HG03280 (cell line): ENCODE results near the gene IFITM2.
"Not testable (repeated sequence)": the region's sequence is repeated elsewhere in the genome, so short reads cannot be mapped to it uniquely, and the experiment has no call there.

Experiments used
- ATAC-seq: cut with Tn5 transposase; IDR thresholded peaks from one replicate; pipeline ENCODE4 v1.9.1; 2021; ENCODE audit warnings: mild to moderate bottlenecking, moderate library complexity; ENCODE audit not compliant: unreplicated experiment

Gene IFITM2

DNA sequence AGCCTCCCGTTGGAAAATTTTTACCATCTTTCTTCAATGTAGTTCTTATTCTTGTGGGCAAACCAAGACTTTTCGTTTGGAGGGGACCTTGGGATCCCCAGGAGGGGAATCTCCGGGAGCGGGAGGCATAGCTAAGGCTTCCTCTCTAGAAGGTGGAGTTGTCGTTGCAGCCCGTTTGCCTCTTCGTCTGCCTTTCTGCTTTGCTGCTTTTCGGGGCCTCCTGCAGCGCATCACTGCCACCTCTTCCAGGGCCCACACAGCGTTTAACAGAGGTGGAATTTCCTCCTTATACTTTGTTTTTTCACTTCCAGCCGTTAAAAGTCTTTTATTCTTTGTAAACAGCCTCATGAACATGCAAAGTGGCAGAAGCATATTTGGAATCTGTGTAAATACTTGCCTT is 16.5 kb downstream of the IFITM2 start:
- ATAC-seq: no peak

DNA sequence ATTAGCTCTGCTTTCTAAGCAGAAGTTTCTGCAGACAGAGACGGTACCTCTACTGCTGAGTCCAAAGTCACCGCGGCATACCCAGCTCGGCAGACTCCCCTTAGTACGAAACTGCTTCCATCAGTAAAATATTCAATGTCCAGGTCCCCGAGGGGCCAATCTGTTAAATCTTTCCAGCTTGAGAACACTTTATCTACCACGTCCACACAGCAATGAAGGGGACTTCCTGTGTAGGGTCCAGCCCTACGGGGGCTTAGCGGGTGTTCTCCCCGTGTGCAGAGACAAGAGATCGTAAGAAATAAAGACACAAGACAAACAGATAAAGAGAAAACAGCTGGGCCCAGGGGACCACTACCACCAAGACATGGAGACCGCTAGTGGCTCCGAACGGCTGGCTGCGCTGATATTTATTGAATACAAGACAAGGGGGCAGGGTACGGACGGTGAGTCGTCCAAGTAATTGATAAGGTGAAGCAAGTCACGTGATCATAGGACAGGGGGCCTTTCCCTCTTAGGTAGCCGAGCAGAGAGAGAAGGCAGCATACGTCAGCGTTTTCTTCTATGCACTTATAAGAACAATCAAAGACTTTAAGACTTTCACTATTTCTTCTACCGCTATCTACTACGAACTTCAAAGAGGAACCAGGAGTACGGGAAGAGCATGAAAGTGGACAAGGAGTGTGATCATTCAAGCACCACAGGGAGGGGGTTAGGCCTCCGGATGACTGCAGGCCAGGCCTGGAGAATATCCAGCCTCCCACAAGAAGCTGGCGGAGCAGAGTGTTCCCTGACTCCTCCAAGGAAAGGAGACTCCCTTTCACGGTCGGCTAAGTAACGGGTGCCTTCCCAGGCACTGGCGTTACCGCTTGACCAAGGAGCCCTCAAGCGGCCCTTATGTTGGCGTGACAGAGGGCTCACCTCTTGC is 17.2 kb downstream of the IFITM2 start:
- not testable (repeated sequence) for ATAC-seq

DNA sequence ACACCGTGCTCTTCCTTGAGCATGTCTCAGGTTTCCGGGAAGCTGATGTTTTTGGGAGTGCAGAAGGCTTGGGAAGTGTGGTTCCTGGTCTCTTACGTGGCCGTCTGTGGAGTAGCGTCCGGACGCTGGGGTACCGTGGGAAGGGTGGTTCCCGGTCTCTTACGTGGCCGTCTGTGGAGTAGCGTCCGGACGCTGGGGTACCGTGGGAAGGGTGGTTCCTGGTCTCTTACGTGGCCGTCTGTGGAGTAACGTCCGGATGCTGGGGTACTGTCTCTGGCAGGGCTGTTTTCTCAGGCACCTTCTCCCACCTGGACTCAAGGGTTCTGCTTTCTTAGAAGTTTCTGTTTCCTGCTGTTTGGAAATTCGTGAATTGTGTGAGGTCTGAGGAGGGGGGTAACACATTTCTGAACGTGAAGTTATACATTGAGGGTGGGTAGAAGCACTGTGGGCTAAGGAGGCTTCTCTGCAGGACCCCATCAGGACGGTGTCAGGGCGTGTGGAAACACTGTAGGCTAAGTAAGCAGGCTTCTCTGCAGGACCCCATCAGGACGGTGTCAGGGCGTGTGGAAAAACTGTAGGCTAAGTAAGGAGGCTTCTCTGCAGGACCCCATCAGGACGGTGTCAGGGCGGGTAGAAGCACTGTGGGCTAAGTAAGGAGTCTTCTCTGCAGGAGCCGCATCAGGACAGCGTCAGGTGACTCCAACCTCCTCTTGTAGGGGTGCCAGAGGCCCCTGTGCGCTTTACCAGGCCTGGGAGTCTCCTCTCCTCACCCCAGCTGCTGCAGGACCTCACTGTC is 18.4 kb downstream of the IFITM2 start:
- ATAC-seq: no peak

- ATAC-seq: no peak
These were observed 18.9 kb downstream of the IFITM2 start for GRCh38 chr11:326592-326841.

GRCh38 chr11:326842-327580 is 19.4 kb downstream of the IFITM2 start:
- ATAC-seq: no peak

GRCh38 chr11:327581-327923 is 19.9 kb downstream of the IFITM2 start:
- no peak for ATAC-seq

DNA sequence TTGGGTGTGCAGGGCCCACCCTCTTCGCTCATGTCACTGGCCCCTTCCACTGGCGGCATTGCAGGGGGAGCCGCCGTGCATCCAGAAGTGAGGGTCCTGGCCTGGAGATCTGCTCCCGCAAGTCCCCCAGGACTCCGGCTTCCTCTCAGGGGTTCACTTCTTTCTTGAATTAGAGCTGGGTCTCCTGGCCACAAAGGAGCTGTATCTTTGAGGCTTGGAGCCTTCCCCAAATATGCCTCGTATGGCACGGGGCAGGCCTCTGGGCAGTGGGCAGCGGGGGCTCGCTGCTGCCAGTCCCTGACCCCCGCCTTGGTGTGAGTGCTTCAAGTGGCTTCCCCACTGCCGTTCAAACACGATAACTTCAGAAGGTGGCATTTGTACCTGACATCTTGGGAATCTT is 20.4 kb downstream of the IFITM2 start:
- ATAC-seq: no peak

DNA sequence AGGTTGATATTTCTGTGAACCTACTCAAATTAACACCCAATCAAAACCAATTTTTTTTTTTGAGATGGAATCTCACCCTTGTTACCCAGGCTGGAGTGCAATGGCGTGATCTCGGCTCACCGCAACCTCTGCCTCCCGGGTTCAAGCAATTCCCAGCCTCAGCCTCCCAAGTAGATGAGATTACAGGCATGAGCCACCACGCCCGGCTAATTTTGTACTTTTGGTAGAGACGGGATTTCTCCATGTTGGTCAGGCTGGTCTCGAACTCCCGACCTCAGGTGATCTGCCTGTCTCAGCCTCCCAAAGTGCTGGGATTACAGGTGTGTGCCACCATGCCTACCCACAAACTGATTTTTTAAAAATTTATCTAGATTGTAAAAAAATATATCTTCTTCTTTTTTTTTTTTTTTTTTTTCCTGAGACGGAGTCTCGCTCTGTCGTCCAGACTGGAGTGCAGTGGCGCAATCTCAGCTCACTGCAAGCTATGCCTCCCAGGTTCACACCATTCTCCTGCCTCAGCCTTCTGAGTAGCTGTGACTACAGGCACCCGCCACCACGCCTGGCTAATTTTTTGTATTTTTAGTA is 21.0 kb downstream of the IFITM2 start:
- ATAC-seq: not testable (repeated sequence)

- no peak for ATAC-seq
These were observed 22.3 kb downstream of the IFITM2 start for GRCh38 chr11:329886-330253.

- no peak for ATAC-seq
These were observed 22.7 kb downstream of the IFITM2 start for GRCh38 chr11:330307-330693.

DNA sequence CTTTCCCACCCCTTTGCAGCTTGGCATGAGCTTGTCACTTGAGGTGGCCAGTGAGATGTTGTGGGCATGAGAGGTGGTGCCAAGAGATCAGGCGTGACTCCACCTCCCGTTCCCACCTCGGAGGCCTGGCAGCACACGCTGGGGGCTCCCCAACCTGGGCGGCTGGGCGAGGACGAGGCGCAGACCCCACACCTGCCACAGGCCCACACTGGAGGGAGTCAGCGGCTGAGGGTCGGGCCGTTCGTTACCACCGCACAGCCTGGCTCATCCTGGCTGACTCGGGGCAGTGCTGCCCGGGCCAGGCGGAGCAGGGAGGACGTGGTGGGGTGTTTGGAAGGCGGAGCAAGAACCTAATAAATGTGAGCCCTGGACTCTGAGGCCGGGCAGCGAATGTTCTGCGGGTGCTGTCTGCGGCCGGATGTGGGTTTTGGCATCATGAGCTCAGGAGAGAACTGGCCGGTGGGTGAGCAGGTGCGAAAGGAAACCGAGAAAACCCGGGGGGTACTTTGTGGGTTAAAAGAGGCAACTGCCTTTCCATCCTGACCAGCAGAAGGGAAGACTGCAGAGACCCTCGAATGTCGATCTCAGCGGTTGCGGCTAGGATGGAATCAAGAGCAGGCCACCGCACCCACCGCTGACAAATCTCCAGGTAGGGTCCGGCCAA is 23.2 kb downstream of the IFITM2 start:
- no peak for ATAC-seq

DNA sequence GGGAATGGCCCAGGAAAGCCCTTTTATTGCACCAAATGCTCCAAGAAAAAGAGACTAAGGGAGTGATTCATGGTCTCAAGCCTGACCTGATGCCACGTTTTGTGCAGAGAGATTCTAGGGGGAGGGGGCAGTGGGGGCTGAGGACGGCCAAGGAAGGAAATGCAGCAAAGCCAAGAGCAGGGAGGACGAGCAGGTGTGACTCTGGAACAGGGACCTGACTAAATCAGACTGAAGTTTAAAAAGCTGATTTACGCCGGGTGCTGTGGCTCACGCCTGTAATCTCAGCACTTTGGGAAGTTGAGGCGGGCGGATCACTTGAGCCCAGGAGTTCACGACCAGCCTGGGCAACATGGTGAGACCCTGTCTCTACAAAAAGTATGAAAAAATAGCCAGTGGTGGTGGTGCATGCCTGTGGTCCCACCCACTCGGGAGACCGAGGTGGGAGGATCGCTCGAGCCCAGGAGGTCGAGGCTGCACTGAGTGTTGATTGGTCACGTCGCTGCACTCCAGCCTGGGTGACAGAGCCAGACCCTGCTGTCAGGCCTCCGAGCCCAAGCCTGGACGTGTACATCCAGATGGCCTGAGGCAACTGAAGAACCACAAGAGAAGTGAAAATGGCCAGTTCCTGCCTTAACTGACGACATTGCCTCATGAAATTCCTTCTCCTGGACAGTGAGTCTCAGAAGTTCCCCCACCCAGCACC is 23.9 kb downstream of the IFITM2 start:
- ATAC-seq: no peak

- no peak for ATAC-seq
These were observed 25.2 kb downstream of the IFITM2 start for GRCh38 chr11:332651-333480.

DNA sequence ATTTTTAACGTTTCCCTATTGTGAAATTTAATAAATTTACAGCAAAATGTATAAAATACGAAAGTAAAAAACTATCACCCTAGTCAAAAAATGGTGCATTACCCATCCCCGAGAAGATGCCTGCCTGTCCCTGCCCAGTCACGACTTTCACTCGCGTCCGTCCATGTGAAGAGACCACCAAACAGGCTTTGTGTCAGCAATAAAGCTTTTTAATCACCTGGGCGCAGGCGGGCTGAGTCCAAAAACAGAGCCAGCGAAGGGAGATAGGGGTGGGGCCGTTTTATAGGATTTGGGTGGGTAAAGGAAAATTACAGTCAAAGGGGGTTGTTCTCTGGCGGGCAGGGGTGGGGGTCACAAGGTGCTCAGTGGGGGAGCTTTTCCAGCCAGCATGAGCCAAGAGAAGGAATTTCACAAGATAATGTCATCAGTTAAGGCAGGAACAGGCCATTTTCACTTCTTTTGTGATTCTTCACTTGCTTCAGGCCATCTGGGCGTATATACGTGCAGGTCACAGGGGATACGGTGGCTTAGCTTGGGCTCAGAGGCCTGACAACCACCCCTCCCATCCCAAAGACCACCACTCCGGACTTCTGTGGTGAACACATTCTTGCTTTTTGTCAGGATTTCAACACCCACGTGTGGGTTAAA is 26.1 kb downstream of the IFITM2 start:
- ATAC-seq: not testable (repeated sequence)

- ATAC-seq: no peak
These were observed 26.8 kb downstream of the IFITM2 start for GRCh38 chr11:334264-334994.

DNA sequence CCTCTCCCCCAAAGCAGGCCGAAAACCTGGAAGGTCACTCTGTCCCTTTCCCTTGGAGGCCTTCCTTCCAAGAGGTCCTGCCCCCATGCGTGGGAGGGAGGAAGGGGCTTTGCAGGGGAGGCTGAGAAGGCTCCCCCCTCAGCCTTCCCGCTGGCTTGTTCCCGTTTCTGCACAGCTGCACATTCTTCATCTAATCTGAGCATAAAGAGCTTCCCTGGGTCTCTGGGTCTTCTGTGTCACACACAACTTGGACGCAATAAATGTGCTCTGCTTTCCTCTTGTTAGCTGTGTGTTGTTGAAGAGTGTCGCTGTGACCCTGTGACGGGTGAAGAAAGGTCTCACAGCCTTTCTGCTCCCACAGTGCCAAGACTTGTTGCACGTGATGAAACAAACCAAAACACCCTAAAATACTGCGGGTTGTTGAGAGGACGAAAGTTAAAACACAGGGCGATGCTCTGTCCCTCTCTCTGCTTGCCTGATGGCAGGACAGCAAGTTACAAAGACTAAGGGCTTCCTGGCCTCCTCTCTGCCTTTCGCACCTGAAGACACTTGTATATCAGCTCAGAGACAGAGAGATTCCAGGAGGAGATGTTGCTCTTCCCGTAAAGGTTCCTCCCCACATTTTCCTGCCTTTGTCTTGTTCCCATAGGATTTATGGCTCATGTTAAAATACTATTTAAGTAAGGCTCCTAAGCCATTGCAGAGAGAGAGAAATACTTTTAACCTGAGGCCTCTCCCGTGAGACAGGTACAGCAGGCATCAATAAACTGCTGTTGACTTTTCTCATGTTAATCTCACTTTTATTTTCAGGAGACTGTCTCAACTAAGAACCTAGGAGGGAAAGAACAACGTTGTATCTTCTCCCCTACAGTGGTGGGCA is 28.4 kb downstream of the IFITM2 start:
- no peak for ATAC-seq

GRCh38 chr11:336659-337198 is 29.1 kb downstream of the IFITM2 start:
- ATAC-seq: no peak
